SIG-M5 (cell line): ENCODE measurements around the gene RIMKLA.

ENCODE experiments used
- DNase-seq: peaks from one replicate; lab custom pipeline; 2025; lab: John Stamatoyannopoulos, UW

The RIMKLA gene

DNA sequence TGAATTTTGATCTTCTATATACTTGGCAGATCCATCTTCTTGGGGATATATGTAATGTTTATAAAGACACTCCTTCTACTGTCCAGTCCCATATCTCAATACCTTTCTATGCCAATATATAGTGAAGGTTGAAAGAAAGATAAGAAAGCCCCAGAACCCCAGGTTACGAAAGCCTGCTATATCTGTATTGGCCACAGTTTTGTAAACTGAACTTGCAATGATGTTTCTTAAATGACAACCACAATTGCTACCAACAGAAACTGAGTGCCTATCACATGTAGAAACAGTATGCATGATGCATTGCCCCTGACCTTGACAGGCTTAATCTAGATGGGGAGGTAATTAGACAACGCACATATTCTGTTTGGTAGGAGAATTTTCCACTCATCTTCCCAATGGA, 7.8 kb upstream of the RIMKLA start:
- DNase-seq, result no peak

DNA sequence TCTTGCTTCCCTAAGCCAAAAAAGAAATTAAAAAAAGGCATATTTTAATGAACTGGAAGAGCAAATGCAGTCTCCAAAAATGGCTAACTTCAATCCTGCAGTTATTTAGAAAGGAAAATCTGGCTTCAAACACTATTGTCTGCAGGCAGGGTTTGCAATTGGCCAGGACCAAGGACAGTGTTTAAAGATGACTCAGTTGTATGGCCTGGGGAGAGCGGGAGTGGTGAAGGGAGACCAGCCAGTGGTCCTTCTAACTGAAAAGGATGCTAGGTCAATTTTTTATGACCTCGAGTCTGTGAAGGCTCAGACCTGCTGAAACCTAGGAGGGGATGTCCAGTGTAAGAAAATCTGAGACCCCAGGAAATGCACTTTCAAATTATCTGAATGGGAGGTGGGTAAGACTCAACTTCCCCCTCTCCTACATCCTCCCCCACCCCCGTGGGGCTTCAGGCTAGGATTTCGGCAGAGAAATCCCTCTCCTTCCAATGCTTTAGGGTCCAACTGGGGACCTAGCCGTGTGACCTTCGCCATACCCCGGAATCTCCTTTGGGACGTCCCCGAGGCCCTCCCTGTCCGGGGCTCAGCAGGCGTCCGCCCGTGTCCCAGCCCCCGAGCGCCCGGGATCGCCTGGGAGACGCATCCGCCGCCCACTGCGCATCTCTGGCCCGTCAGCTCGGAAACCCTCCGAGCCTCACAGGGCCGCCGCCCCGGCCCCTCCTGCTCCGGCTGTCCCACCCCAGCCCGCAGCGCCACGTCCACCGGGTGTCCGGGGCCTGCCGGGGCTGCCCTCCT, 602 bp upstream of the RIMKLA start:
- DNase-seq, result no peak

DNA sequence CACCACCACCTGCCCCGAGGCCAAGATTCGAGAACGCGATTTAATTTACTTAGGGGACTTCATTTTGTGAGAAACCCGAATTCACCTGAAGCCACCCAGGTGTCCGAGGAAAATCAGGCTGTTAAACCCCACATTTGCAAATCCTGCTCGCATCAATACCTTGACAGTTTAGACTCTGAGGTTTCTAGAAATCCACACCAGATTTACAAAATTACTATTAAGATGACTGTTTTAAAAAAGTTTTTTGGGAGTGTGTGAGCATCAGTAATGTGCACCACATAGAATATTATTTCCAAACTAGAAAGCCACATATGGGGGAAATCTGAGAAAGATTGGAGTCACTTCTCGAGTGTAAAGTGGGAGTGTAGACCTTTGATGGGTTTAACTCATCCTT, 685 bp downstream of the RIMKLA start:
- DNase-seq, result no peak

DNA sequence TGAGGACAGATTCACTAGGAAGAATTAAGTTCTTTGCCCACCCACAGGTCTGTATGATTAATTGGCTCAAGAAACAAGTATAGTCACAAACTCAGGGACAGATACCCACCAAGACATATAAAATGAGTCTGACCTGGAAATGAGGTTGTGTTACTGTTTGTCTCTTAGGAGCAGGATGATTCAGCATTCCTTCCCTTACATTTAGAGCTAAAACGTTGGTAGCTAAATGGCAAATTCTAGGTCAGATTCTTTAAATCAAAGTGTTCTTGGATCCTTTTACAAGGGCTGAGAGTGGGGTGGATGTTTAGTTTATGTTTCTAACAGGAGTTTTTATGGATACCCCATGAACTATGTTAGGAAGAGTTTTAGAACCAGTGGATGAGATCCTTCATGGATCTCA, 4.7 kb downstream of the RIMKLA start:
- no peak for DNase-seq

DNA sequence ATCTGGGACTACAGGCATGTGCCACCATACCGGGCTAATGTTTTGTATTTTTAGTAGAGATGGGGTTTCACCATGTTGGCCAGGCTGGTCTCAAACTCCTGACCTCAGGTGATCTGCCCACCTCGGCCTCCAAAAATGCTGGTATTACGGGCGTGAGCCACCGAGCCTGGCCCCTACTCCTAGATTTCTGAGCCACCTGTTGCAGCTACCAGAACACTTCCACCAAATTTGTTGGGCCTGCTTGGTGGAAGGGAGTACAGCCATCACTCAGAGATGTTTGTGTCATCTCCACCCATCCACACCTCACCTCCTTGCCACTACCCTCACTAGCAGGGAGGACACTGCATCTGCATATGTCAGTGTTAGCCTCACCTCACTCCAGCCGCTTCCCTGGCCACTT, 5.5 kb downstream of the RIMKLA start:
- DNase-seq, result no peak

DNA sequence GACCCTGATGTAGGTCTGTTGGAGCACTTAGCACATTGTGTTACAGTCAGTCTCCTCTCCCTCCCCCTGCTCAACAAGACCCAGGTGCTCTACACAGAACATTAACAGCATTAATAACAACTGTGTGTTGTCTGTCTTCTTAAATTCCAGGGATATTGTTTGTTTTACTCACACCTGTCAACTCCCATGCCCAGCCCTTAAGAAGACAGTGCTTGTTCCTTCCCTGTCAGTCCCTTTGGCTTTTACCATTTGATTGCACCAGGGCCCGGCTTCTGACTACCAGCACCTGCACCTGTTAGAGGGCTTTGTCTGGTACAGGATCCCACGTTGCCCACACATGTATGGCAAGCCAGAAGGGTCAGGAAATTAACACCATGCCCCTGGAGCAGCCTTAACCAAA, 11.7 kb downstream of the RIMKLA start:
- no peak for DNase-seq

DNA sequence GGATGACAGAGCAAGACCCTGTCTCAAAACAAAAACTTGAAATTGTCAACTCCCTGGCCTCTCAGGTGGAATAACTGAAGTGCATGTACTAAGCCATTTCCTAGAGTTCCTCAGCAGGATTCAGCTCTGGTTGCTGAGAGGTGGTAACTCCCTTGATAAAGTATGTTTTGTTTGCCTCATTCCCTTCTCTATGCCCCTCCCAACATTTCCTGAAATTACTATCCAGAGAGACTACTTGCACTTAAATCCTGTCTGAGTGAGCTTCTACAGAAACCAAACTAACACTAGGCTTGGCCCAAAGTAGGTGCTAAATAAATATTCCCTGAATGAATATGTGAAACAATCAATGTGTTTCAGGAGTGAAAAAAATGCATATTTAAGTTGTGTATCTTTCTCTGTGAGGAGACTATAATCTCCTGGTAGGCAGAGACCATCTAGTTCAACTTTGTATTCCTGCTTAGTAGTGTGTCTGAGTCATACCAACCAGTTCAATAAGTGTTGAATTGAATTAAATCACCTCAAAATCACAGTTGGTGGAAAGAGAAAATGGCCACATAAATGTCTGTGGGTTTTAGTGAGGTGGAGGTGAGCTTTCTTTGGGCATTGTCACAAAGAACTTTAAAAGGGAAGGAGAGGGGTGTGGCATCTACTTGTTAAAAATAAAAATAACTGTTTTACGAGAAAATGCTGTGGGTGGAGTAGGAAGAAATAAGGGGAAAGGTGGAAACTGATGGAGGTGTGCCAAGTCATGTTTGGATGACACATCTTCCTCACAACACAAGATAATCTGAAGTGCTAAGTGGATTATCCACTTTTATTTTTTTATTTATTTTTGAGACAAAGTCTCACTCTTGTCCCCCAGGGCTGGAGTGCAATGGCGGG, 12.6 kb downstream of the RIMKLA start:
- DNase-seq, result no peak

DNA sequence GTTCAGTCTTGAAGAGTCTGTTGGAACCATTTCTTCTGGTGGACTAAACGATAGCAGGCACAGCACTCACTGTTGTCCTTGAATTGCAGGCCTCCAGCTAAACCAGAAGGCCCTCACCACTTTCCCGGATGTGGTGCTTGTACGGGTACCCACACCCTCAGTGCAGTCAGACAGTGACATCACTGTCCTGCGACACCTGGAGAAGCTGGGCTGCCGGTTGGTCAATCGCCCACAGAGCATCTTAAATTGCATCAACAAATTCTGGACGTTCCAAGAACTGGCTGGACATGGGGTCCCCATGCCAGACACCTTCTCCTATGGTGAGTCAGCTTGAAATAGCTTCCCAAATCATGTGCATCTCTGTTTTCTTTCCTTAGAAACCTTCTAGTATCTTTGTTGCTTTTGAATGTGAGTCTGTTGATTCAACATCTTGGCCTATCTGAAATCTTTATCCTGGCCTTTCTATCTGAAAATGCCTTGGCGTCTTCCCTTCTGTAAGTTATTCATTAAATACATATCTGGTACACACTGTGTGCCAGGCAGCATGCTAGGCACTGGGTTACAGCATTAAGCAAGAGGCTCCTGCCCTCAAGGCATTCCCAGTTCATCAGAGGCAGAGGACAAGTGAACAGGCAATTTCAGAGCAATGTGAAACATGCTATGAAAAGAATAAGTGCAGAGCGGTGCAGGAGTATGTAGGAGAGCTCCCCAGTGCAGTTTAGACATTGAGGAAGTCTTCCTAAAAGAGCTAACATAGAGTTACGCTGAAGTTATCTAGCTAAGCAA, 18.9 kb downstream of the RIMKLA start:
- no peak for DNase-seq

DNA sequence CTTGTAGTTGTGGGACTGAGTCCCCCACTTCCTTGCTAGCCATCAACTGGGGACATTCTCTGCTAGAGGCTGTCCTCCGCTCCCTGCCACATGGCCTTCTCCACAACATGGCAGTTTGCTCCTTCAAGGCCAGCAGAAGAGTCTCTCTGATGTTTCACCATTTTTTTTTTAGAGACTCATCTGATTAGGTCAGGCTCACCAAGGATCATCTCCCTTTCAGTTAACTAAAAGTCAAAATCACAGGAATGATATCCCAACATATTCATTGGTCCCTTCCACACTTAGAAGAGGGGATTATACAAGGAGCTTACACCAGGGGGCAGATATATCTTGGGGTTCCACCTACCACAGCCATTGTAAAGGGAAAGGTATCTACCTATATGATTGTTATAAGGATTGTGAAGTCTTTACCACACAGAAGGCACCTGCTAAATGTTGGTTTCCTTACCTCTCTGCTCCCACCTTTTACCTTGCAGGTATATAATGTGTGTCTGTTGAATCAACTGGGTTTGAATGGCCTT, 23.3 kb downstream of the RIMKLA start:
- DNase-seq, result no peak

DNA sequence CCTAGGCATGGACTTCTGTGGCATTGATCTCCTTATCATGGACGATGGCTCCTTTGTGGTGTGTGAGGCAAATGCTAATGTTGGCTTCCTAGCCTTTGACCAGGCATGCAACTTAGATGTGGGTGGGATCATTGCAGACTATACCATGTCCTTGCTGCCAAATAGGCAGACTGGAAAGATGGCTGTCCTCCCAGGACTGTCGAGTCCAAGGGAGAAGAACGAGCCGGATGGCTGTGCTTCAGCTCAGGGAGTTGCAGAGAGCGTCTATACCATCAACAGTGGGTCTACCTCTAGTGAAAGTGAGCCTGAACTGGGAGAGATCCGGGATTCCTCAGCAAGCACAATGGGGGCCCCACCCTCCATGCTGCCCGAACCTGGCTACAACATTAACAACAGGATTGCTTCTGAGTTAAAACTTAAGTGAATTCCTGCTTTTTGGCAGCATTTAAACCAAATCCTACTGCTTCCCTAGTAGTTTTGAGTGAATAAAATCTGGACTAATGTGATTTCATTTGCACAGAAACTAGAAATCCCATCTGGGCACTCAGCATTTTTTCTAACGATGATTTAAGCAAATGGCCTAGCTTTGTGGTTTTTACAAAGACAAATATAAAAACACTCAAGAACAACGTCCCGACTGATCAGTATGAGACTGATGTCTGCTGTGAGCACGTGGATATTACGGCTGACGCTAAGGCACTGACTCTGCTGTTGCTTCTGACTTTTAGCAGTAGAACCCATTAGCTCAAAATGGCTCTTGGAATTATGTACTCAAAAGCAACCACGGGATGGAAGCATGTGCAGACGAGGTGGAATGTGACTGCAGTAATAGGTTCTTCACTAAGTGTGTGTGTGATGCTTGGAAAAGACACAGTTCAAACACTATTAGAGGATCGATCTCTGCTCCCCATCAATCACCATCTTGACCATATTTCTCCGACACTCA, 34.2 kb downstream of the RIMKLA start:
- DNase-seq, result no peak

DNA sequence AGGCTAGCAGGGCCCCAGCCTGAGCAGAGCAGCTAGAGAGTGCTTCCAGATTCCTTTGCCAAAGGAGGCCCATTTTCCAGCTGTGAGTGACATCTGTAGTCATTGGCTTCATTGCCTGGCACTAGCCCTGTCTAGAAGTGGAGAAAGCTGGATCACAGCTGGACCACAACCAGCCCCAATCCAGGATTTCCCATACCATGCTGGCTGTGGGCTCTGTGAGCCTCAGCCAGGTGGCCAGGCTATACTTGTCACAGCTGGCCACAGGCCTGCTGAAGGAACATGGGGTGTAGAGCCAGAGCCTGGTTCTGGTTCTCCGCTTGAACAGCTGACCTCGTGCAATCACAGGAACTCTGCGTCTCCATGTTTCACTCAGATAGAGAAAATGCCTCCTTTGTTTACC, 36.6 kb downstream of the RIMKLA start:
- DNase-seq, result no peak

DNA sequence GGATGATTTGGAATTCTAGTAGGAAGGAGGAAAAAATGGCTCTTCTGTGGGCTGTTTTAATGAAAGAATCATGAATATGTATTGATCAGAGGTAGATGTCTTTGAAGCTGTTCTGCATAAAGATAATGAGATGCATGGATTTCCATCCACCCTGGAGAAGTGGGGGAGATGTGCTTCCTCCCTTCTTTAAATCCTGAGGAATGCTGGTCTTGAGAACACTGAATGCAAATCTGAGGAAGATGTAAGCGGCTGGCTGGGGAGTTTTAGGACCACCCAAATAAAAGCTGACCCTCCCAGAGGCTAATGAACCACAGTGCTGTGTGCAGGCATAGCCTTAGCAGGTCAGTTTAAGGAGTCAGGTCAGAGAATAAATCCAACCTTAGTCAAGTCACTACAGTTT, 37.9 kb downstream of the RIMKLA start:
- DNase-seq, result no peak

DNA sequence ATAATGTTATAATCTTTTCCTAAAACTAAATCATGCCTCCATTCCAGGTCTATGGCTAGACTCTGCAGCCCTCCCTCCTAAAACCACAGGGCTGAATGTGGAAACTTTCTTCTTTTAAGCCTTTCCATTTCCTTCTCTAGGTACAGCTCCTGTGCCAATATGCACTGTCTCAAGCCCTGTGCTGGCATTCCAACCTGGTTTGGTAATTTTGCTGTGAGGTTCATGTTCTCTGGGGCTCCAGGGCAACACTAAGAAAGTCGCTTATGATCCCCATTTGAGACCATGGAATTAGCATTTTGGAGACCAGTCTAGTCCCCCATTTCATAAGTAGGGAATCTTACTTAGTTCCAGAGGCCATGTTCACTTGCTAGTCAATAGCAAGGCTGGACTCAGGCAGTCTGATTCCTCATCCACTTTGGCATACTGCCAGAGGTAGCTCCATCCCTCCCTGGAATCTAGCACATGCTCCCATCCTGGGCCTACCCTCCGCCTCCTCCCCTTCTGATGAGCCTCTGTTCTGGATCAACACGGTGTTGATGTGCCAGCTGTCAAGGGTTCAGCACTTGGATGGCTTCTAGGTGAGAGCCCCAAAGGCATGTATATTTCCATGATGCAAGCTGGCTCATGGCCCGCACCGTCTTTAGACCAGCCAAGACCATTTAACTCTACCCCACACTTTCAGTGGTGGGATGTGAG, 38.7 kb downstream of the RIMKLA start:
- DNase-seq, result no peak

DNA sequence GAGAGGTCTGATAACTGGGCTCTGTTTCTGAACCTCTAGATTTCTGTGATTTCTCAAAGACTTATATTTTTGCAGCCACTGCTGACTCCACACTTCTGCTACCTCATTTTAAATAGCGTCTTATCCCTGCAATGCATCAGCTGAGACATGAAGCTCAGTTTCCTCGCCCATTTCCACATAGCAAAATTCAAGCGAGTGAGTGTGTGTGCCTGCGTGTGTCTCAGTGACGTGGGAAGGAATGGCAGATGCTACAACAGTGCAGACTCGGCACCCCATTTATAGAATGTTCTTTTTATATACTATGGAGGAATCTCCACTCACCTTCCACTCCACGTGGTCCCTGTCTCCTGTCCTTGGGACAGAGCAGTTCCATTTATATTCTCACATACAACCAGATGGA, 39.5 kb downstream of the RIMKLA start:
- DNase-seq, result no peak

DNA sequence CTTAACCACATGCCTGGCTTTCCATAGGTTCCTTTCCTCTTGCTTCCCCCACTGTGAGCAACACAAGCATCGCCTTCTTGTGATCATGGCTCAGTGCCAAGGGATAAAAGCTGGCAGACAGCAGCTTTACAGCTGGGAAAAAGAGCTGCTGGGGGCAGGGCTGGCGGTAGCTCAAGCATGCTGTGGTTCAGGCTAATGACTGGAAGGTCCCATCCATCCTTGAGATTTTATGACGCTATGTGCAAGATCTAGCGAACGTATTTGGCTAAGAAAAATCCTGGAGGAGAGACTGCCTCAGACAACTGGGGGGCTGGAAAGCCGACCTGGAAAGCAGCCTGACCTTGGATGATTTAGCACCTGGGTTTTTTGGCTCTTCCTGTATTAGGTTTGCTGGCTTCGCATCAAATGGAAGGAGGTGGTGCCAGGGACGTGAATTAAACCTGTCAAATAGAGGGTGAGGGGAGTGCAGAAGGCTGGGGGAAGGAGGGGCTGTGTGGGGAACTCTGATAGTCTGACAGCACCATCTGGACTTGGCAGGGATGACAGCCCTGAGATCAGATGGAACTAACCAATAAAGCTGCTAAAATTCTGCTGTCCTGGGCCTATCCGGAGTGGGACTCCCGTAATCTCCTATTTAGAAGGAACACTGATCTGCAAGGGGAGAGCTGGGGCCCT, 40.5 kb downstream of the RIMKLA start:
- DNase-seq, result no peak

DNA sequence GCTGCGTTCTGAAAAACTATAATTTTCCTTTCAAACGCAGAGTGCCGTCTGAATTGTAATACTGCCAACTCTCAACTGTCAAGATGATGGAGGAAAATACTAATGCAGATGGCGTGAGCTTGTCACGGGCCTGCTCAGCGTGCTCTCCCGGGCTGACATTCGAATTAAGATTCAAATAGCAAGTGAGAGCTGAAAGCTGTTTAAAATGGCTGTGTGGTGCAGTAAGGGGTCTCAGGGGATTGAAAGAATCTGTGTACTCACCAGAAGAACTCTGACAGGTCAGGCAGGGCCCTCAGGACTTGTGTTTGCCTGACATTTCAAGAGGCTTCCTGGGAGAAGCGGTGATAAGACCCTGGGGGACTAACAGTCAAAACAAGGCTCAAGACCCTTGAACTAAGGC, 42.1 kb downstream of the RIMKLA start:
- DNase-seq, result no peak

DNA sequence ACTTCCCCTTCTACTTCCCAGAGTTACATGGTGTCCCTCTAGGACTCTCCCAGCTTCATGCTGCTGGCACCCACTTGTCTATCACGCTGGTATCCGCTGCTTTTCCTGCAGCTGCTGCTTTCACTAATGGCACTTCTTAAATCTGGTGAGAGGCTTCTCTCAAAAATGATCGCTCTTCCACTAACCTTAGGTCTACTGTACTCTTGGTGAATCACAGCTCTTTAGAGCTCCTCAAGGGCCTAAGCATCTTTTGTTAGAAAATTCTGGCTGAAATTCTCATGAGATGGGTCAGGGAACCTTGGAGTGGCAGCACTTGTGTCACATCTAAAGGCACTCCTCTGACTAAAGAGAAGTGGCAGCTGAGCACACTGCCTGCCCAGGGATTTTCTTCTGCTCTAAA, 43.1 kb downstream of the RIMKLA start:
- DNase-seq, result no peak

DNA sequence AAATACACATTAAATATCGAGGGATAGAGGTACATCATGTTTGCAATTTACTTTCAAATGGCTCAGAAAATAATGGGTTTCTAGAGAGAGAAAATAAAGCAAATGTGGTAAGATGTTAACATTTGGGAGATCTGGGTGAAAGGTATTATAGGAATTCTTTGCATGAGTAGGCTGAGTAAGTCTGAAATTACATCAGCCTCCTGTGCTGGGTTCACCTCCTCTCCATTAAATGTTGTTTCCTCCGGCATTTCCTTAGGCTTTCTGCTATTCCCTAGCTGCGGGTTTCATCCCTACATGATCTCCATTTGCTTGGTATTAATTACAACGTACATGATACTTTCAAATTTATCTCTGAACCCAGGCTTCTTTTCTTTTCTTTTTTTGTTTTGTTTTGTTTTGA, 43.6 kb downstream of the RIMKLA start:
- DNase-seq, result no peak

DNA sequence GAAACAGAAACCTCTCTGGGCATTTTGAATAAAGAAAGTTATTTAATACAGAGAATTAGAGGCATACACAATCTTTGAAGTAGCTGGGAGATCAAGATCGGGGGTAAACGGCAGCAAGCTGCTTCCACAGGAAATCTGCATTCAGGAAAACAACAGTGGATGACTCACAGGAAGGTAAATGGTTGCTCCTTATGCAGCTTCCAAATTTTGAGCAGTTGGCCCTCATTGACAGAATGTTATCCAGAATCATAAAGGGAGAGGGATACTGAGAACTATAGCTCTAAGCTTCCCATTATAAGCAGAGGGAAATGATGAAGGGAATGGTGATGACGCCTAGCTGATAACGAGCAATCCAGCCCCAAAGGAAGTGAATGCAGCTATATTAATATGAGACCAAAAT, 46.6 kb downstream of the RIMKLA start:
- no peak for DNase-seq

DNA sequence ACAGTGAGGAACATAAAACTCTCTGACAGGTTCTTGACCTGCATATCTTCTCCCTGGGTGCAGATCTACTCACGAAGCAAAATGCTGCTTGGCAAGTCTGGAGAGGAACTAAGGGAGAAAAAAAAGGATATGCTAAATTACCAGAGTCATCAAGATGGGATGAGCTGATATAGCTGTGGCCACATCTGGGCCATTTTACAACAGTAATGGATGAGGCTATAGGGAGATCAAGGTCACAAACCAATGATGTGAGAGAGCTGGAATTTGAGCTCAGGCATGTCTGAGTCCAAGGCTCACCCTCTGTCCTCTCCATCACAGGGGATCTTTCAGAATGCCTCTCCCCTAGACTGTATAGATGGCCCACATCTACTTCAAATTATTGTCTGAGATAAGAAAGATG, 49.0 kb downstream of the RIMKLA start:
- DNase-seq, result no peak
